Adipocyte (in vitro differentiated cells): ENCODE data around the gene PCDHA13.
A peak's percentile ranks its signal among the peaks of the same experiment; 100 is the strongest.
"Not testable (repeated sequence)": the region's sequence is repeated elsewhere in the genome, so short reads cannot be mapped to it uniquely, and the experiment has no call there.

Source experiments
- DNase-seq: peaks from one replicate; pipeline ENCODE4 v3.0.0-alpha.2; 2015; ENCODE audit warnings: low read depth
- H3K27me3 ChIP-seq: replicated peaks from 2 replicates; pipeline ENCODE4 v1.7.0; 2013; ENCODE audit warnings: mild to moderate bottlenecking, low read length, moderate library complexity; ENCODE audit not compliant: control insufficient read depth, insufficient read depth
- H3K36me3 ChIP-seq: 2 replicates; pipeline ENCODE4 v1.7.0; 2013; ENCODE audit warnings: low read length, mild to moderate bottlenecking, moderate library complexity; ENCODE audit not compliant: control insufficient read depth, insufficient read depth, severe bottlenecking
- H3K4me1 ChIP-seq: 2 replicates; pipeline ENCODE4 v1.7.0; 2013; ENCODE audit warnings: mild to moderate bottlenecking, low read length, moderate library complexity; ENCODE audit not compliant: control insufficient read depth, insufficient read depth
- H3K4me3 ChIP-seq: 2 replicates; pipeline ENCODE4 v1.7.0; 2013; ENCODE audit warnings: mild to moderate bottlenecking, low read length, moderate library complexity
- H3K9ac ChIP-seq: 2 replicates; pipeline ENCODE4 v1.7.0; 2013; ENCODE audit warnings: mild to moderate bottlenecking, low read length, moderate library complexity
- H3K9me3 ChIP-seq: 2 replicates; pipeline ENCODE4 v1.7.0; 2013; ENCODE audit warnings: mild to moderate bottlenecking, low read length, moderate library complexity; ENCODE audit not compliant: control insufficient read depth

Gene PCDHA13, protein sequence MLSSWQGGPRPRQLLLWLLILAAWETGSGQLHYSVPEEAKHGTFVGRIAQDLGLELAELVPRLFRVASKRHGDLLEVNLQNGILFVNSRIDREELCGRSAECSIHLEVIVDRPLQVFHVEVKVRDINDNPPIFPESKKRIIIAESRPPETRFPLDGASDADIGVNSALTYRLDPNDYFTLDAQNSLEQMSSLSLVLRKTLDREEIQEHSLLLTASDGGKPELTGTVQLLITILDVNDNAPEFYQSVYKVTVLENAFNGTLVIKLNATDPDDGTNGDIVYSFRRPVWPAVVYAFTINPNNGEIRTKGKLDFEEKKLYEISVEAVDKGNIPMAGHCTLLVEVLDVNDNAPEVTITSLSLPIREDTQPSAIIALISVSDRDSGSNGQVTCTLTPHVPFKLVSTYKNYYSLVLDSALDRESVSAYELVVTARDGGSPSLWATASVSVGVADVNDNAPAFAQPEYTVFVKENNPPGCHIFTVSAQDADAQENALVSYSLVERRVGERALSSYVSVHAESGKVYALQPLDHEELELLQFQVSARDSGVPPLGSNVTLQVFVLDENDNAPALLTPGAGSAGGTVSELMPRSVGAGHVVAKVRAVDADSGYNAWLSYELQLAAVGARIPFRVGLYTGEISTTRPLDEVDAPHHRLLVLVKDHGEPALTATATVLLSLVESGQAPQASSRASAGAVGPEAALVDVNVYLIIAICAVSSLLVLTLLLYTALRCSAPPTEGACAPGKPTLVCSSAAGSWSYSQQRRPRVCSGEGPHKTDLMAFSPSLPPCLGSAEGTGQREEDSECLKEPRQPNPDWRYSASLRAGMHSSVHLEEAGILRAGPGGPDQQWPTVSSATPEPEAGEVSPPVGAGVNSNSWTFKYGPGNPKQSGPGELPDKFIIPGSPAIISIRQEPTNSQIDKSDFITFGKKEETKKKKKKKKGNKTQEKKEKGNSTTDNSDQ

DNA sequence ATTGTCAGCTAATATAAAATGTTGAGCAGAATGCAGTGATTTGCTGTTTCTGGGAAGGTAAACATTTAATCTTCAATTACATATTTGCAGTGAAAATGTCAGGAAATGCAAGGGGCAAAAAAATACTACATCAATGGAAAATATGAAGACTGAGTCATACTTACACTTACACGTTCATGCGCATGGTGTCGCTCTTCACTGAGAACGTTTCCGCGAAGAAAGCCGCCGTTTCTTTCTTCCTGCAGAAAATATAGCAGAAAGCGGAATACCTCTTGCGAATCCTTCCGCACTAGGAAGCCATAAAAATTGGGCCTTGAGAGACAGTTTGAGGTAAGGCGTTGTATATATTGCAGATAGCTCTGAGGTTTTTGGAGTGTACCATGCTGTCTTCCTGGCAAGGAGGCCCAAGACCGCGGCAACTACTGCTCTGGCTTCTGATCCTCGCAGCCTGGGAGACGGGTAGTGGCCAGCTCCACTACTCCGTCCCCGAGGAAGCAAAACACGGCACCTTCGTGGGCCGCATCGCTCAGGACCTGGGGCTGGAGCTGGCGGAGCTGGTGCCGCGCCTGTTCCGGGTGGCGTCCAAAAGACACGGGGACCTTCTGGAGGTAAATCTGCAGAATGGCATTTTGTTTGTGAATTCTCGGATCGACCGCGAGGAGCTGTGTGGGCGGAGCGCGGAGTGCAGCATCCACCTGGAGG is at the start of gene PCDHA13:
TSS of gene PCDHA13 (plus strand) at position 236 of the 702 bp plus-strand sequence. CDS start at position 381, 145 bp downstream.
- DNase-seq = peak; percentile 0
- H3K4me3 ChIP-seq = peak within 1 kb of the TSS; percentile 48
- H3K27me3 ChIP-seq = no peaks in the 10 kb centered on the region

DNA sequence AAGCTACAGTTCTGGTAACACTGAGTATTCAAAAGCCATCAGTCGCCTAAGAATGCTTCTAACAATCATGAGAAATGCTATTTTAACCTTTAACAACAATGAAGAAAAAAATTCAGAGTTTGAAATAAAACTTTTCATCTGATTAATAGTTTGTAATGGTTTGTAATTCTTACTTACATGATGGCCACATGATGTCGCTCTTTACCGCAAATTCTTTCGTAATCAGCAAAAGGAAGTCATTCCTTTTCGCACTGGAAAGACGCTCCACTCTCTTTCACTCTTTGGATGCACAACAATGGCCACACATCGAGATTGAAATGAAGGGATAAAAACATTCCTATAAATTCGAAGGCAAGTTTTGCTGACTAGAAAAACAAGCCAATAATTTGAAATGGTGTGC is 47.9 kb upstream of the PCDHA13 start, which contains the start of gene PCDHA7:
TSS of gene PCDHA7 (plus strand) at position 277 of the 400 bp plus-strand sequence. CDS start at position 392, 115 bp downstream.
- DNase-seq = peak; percentile 30
- peak within 1 kb of the TSS; percentile 71 for H3K4me3 ChIP-seq
- H3K4me1 ChIP-seq = no peaks in the 10 kb centered on the region
- no peaks in the 10 kb centered on the region for H3K36me3 ChIP-seq
- H3K9me3 ChIP-seq = peaks cover 7% of the 10 kb centered on the region
- H3K27me3 ChIP-seq = no peaks in the 10 kb centered on the region
- no peak within 1 kb of the TSS for H3K9ac ChIP-seq

More for the DNA sequence above, at the start of gene PCDHA13:
- Histone ChIP-seq H3K9me3 (peaks cover 7% of the 10 kb centered on the region), H3K9ac (no peak within 1 kb of the TSS), H3K36me3 (no peaks in the 10 kb centered on the region), H3K4me1 (no peaks in the 10 kb centered on the region)

DNA sequence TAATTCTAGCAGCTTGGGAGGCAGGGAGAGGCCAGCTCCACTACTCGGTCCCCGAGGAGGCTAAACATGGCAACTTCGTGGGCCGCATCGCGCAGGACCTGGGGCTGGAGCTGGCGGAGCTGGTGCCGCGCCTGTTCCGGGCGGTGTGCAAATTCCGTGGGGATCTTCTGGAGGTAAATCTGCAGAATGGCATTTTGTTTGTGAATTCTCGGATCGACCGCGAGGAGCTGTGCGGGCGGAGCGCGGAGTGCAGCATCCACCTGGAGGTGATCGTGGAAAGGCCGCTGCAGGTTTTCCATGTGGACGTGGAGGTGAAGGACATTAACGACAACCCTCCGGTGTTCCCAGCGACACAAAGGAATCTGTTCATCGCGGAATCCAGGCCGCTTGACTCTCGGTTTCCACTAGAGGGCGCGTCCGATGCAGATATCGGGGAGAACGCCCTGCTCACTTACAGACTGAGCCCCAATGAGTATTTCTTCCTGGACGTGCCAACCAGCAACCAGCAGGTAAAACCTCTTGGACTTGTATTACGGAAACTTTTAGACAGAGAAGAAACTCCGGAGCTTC is 47.4 kb upstream of the PCDHA13 start:
- H3K27me3 ChIP-seq, H3K9ac ChIP-seq, H3K4me1 ChIP-seq, H3K9me3 ChIP-seq, DNase-seq, H3K36me3 ChIP-seq: not testable (repeated sequence)
- peak overlapping the region; percentile 71 for H3K4me3 ChIP-seq

DNA sequence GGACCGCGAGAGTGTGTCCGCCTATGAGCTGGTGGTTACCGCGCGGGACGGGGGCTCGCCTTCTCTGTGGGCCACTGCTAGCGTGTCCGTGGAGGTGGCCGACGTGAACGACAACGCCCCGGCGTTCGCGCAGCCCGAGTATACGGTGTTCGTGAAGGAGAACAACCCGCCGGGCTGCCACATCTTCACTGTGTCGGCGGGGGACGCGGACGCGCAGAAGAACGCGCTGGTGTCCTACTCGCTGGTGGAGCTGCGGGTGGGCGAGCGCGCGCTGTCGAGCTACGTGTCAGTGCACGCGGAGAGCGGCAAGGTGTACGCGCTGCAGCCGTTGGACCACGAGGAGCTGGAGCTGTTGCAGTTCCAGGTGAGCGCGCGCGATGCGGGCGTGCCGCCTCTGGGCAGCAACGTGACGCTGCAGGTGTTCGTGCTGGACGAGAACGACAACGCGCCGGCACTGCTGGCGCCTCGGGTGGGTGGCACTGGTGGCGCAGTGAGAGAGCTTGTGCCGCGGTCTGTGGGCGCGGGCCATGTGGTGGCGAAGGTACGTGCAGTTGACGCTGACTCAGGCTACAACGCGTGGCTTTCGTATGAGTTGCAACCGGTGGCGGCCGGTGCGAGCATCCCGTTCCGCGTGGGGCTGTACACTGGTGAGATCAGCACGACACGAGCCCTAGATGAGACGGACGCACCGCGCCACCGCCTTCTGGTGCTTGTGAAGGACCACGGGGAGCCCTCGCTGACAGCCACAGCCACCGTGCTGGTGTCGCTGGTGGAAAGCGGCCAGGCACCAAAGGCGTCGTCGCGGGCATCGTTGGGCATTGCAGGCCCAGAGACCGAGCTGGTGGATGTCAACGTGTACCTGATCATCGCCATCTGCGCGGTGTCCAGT is 46.1 kb upstream of the PCDHA13 start:
- Histone ChIP-seq H3K4me3 (no peak overlapping the region), H3K36me3 (no peaks in the 10 kb centered on the region), H3K9me3 (peaks cover 6% of the 10 kb centered on the region), H3K4me1 (no peaks in the 10 kb centered on the region), H3K27me3 (no peaks in the 10 kb centered on the region), H3K9ac (no peak overlapping the region)
- no peak for DNase-seq

DNA sequence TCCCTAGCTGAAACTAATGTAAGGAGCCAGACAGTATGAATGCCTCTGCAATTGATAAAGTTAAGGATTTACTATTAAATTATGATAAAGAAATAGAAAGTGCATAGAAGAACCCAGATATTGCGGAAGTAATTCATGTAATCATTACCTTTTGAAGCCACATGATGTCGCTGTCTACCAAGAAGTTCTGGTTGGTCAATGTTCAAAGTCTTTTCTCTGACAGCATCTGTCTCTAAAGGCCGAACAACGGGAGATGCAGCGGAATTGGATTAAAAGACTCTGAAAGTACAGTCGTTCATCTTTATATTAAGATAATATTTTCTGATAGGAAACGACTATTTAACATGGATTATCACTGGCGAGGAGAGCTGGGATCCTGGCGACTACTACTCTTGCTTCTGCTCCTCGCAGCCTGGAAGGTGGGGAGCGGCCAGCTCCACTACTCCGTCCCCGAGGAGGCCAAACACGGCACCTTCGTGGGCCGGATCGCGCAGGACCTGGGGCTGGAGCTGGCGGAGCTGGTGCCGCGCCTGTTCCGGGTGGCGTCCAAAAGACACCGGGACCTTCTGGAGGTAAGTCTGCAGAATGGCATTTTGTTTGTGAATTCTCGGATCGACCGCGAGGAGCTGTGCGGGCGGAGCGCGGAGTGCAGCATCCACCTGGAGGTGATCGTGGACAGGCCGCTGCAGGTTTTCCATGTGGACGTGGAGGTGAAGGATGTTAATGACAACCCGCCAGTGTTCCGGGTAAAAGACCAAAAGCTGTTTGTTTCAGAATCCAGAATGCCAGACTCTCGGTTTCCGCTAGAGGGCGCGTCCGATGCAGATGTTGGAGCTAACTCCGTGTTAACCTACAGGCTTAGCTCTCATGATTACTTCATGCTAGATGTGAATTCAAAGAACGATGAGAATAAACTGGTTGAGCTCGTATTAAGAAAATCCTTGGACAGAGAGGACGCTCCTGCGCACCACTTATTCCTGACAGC is 40.7 kb upstream of the PCDHA13 start, which contains the start of gene PCDHA8:
TSS of gene PCDHA8 (plus strand) at position 210 of the 985 bp plus-strand sequence. CDS start at position 345, 135 bp downstream.
- H3K27me3 ChIP-seq = no peaks in the 10 kb centered on the region
- no peaks in the 10 kb centered on the region for H3K36me3 ChIP-seq
- H3K9ac ChIP-seq = no peak within 1 kb of the TSS
- peaks cover 4% of the 10 kb centered on the region for H3K9me3 ChIP-seq
- DNase-seq = peak; percentile 4
- H3K4me3 ChIP-seq = no peak within 1 kb of the TSS
- H3K4me1 ChIP-seq = no peaks in the 10 kb centered on the region

DNA sequence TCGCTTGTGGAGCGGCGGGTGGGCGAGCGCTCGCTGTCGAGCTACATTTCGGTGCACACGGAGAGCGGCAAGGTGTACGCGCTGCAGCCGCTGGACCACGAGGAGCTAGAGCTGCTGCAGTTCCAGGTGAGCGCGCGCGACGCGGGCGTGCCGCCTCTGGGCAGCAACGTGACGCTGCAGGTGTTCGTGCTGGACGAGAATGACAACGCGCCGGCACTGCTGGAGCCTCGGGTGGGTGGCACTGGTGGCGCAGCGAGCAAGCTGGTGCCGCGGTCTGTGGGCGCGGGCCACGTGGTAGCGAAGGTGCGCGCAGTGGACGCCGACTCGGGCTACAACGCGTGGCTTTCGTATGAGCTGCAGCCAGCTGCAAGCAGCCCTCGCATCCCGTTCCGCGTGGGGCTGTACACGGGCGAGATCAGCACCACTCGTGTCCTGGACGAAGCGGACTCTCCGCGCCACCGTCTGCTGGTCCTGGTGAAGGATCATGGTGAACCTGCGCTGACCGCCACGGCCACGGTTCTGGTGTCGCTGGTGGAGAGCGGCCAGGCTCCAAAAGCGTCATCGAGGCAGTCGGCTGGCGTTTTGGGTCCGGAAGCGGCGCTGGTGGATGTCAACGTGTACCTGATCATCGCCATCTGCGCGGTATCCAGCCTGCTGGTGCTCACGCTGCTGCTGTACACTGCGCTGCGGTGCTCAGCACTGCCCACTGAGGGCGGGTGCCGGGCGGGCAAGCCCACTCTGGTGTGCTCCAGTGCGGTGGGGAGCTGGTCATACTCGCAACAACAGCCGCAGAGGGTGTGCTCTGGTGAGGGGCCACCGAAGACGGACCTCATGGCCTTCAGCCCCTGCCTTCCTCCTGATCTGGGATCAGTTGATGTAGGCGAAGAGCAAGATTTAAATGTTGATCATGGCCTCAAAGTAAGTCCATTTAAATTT is 38.9 kb upstream of the PCDHA13 start:
- H3K36me3 ChIP-seq = no peaks in the 10 kb centered on the region
- DNase-seq = no peak
- H3K4me1 ChIP-seq = no peaks in the 10 kb centered on the region
- no peak overlapping the region for H3K9ac ChIP-seq
- no peaks in the 10 kb centered on the region for H3K27me3 ChIP-seq
- H3K9me3 ChIP-seq = peaks cover 6% of the 10 kb centered on the region
- no peak overlapping the region for H3K4me3 ChIP-seq

DNA sequence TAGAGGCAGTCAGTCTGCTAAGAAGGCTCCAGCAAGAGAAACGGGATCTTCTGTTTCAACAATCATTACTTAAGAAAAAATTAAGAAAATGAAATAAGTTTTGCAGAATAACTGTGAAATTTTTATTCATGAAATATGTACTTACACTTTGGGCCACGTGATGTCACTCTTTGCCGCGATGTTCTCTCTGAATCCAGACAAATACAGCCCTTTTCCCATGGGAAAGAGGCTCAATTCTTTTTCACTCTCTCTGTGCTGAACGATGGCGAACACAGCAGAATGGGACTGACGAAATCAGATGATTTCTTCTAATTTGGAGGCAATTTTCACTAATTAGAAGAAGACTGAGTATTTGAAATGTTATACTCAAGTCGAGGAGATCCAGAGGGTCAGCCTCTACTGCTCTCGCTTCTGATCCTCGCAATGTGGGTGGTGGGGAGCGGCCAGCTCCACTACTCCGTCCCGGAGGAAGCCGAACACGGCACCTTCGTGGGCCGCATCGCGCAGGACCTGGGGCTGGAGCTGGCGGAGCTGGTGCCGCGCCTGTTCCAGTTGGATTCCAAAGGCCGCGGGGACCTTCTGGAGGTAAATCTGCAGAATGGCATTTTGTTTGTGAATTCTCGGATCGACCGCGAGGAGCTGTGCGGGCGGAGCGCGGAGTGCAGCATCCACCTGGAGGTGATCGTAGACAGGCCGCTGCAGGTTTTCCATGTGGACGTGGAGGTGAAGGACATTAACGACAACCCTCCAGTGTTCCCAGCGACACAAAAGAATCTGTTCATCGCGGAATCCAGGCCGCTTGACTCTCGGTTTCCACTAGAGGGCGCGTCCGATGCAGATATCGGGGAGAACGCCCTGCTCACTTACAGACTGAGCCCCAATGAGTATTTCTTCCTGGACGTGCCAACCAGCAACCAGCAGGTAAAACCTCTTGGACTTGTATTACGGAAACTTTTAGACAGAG is 33.5 kb upstream of the PCDHA13 start, which contains the start of gene PCDHA9:
TSS of gene PCDHA9 (plus strand) at position 244 of the 964 bp plus-strand sequence. CDS start at position 358, 114 bp downstream.
- H3K36me3 ChIP-seq, H3K27me3 ChIP-seq, H3K9ac ChIP-seq, H3K4me1 ChIP-seq, DNase-seq, H3K9me3 ChIP-seq, H3K4me3 ChIP-seq: not testable (repeated sequence)
